Stimulated activated naive CD8-positive, alpha-beta T cell treated with anti-CD3 and anti-CD28 coated beads, Interleukin-15, amount 100 ng/mL, for 72 hours (primary cell): ENCODE results near the gene NRIP2.

ENCODE experiments used
- ATAC-seq: fragments of 150-1000 bp; cut with Tn5 transposase; 2 replicates; pipeline ENCODE4 v1.10.0; 2021; ENCODE audit warnings: mild to moderate bottlenecking, moderate library complexity
- DNase-seq, 2 donors: peaks; one replicate each; pipeline ENCODE4 v3.0.0; 2021 to 2022
- H3K27ac Mint-ChIP-seq, 2 donors: one replicate each; pipeline ENCODE4 v1.8.0; 2022; ENCODE audit warnings: mild to moderate bottlenecking in 2 of 2, mixed read lengths in 2 of 2, moderate library complexity in 2 of 2
- H3K27me3 Mint-ChIP-seq: one replicate; pipeline ENCODE4 v1.8.0; 2022; ENCODE audit warnings: mixed read lengths
- H3K4me1 Mint-ChIP-seq: one replicate; pipeline ENCODE4 v1.8.0; 2022; ENCODE audit warnings: mild to moderate bottlenecking, mixed read lengths
- H3K4me3 Mint-ChIP-seq, 2 donors: one replicate each; pipeline ENCODE4 v1.8.0; 2022; ENCODE audit warnings: mild to moderate bottlenecking in 2 of 2, mixed read lengths in 2 of 2, moderate library complexity in 1 of 2
- H3K9me3 Mint-ChIP-seq, 2 donors: one replicate each; pipeline ENCODE4 v1.8.0; 2022; ENCODE audit warnings: mixed read lengths in 2 of 2

The NRIP2 gene

DNA sequence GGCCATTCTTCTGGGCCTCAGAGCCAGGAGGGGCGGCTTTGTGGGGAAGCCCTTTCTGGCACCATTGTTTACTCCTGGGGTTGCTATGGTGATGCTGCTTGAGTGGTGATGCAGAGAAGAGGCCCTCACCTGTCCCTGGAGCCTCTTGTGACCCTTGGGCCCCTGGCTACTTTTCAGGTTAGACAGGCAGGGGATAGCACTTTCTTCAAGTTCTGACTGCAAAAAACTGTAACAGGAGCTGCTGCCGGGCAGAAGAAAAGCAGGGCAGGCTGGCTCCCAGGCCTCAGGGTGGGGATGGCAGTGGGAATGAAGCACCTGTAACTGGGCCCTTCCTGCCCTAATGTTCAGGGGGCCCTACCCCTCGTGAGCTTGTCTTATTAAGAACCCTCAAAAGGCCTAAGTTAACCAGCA is 22.2 kb upstream of the NRIP2 start, which contains the start of gene TEX52:
Gene TEX52, minus strand, starts transcription at position 19 of the 411 bp plus-strand sequence. Its CDS starts 13 bp downstream, at position 6.
- Mint-ChIP-seq H3K9me3 (no peaks in the 10 kb centered on the region), H3K4me1 (no peaks in the 10 kb centered on the region), H3K27ac (peak within 1 kb of the TSS; percentile 54 to 83), H3K4me3 (no peak within 1 kb of the TSS), H3K27me3 (no peaks in the 10 kb centered on the region)
- ATAC-seq: peak; percentile 7
- DNase-seq: no peak

DNA sequence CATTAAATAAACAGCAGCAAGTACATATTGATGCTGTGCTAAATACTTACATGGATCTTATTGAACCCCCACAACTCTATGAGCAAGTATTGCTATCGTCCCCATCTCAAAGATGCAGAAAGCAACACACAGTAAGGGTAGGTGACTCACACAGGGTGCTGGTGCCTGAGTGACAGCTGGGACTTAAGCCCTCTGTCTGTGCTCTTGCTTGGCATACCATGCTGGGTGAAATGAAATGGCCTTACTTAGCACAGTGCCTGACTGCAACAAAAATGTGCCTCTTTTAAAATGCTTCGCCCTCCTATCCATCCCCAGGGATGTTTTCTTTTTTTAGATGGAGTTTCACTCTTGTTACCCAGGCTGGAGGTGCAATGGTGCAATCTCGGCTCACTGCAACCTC is 21.2 kb upstream of the NRIP2 start:
- no peak for DNase-seq
- Mint-ChIP-seq H3K9me3 (no peaks in the 10 kb centered on the region), H3K4me1 (no peaks in the 10 kb centered on the region), H3K27ac (peak overlapping the region; percentile 4 to 83), H3K27me3 (no peaks in the 10 kb centered on the region), H3K4me3 (no peak overlapping the region)
- ATAC-seq: peak; percentile 49

GRCh38 chr12:2855546-2855945 is 20.7 kb upstream of the NRIP2 start:
- Mint-ChIP-seq H3K4me3 (no peak overlapping the region), H3K4me1 (no peaks in the 10 kb centered on the region), H3K9me3 (no peaks in the 10 kb centered on the region), H3K27ac (peak overlapping the region in 1 of 2 donors; percentile 83), H3K27me3 (no peaks in the 10 kb centered on the region)
- ATAC-seq: no peak
- DNase-seq: no peak

GRCh38 chr12:2854669-2855453 is 20.0 kb upstream of the NRIP2 start:
- no peak for ATAC-seq
- Mint-ChIP-seq H3K9me3 (no peaks in the 10 kb centered on the region), H3K27me3 (no peaks in the 10 kb centered on the region), H3K27ac (peak overlapping the region in 1 of 2 donors; percentile 56), H3K4me3 (no peak overlapping the region), H3K4me1 (no peaks in the 10 kb centered on the region)
- no peak for DNase-seq

GRCh38 chr12:2853626-2854025 is 18.8 kb upstream of the NRIP2 start:
- Mint-ChIP-seq H3K27ac (peak overlapping the region in 1 of 2 donors; percentile 96), H3K4me1 (peaks cover 5% of the 10 kb centered on the region), H3K4me3 (no peak overlapping the region), H3K9me3 (no peaks in the 10 kb centered on the region), H3K27me3 (no peaks in the 10 kb centered on the region)
- DNase-seq (peak; percentile 38), ATAC-seq (peak; percentile 56)

- no peaks in the 10 kb centered on the region for H3K9me3 Mint-ChIP-seq
- H3K4me3 Mint-ChIP-seq: no peak overlapping the region
- H3K27ac Mint-ChIP-seq: peak overlapping the region in 1 of 2 donors; percentile 19
- no peaks in the 10 kb centered on the region for H3K27me3 Mint-ChIP-seq
- no peak for ATAC-seq
- H3K4me1 Mint-ChIP-seq: peaks cover 5% of the 10 kb centered on the region
- DNase-seq: no peak
Observed at GRCh38 chr12:2851931-2852330, 17.1 kb upstream of the NRIP2 start.

GRCh38 chr12:2845280-2845679 is 10.4 kb upstream of the NRIP2 start:
- Mint-ChIP-seq H3K4me1 (peaks cover 5% of the 10 kb centered on the region), H3K27ac (no peak overlapping the region), H3K9me3 (no peaks in the 10 kb centered on the region), H3K4me3 (no peak overlapping the region), H3K27me3 (no peaks in the 10 kb centered on the region)
- no peak for DNase-seq
- ATAC-seq: no peak

DNA sequence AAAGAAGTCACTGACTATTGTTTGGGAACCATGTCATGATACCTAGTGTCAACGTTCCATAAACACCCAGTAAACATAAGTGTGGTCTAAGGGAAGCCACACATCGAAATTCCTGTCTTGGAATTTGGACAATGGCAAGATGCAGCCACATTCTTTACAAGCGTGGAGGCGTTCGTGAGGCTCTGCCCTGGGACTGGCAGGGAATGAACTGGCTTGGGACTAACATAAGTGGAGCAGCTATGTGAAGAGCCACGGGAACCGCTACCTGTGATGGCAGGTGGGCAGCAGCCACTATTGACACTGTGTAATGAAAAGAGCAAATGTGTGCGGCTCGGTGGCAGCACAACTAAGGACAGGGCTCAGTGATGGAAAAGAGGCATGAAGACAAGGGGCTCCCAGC is 10.0 kb upstream of the NRIP2 start:
- no peaks in the 10 kb centered on the region for H3K9me3 Mint-ChIP-seq
- no peak overlapping the region for H3K4me3 Mint-ChIP-seq
- peaks cover 5% of the 10 kb centered on the region for H3K4me1 Mint-ChIP-seq
- no peaks in the 10 kb centered on the region for H3K27me3 Mint-ChIP-seq
- ATAC-seq (no peak), DNase-seq (no peak)
- peak overlapping the region; percentile 69 to 84 for H3K27ac Mint-ChIP-seq

DNA sequence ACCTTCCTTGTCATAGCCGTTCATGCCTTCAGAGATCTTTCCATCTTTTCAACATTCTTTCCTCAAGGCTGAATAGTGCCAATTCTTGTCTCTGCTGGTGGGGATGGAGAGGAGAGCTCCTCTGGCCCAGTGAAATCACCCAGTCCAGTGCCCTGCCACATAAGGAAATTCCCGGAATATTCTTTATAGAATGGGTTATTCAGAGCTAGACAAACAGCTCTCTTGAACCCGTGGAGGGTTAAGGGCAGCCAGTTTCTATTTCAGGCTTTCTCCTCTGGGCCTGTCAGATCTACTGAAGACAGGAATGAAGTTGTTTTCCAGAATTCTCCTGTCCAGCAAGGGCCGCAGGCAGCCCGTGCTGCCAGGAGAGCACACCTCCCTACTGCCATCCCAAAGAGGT is 8.1 kb upstream of the NRIP2 start:
- Mint-ChIP-seq H3K4me1 (no peaks in the 10 kb centered on the region), H3K4me3 (no peak overlapping the region), H3K9me3 (no peaks in the 10 kb centered on the region), H3K27me3 (no peaks in the 10 kb centered on the region), H3K27ac (no peak overlapping the region)
- ATAC-seq (no peak), DNase-seq (no peak)

GRCh38 chr12:2841056-2841650 is 6.3 kb upstream of the NRIP2 start:
- H3K9me3 Mint-ChIP-seq: no peaks in the 10 kb centered on the region
- H3K27ac Mint-ChIP-seq: no peak overlapping the region

GRCh38 chr12:2836574-2836973 is 1.7 kb upstream of the NRIP2 start:
- H3K27ac Mint-ChIP-seq: no peak overlapping the region
- DNase-seq (no peak), ATAC-seq (no peak)
- peaks cover 16% of the 10 kb centered on the region for H3K4me1 Mint-ChIP-seq
- H3K4me3 Mint-ChIP-seq: no peak overlapping the region
- H3K27me3 Mint-ChIP-seq: no peaks in the 10 kb centered on the region
- no peaks in the 10 kb centered on the region for H3K9me3 Mint-ChIP-seq

More at GRCh38 chr12:2841056-2841650, 6.3 kb upstream of the NRIP2 start:
- no peak for DNase-seq
- ATAC-seq: no peak
- no peaks in the 10 kb centered on the region for H3K27me3 Mint-ChIP-seq
- no peaks in the 10 kb centered on the region for H3K4me1 Mint-ChIP-seq
- H3K4me3 Mint-ChIP-seq: no peak overlapping the region

- H3K27me3 Mint-ChIP-seq: no peaks in the 10 kb centered on the region
- peak overlapping the region in 1 of 2 donors; percentile 83 for H3K27ac Mint-ChIP-seq
- H3K9me3 Mint-ChIP-seq: no peaks in the 10 kb centered on the region
- H3K4me3 Mint-ChIP-seq: no peak overlapping the region
- H3K4me1 Mint-ChIP-seq: peaks cover 16% of the 10 kb centered on the region
- ATAC-seq (no peak), DNase-seq (no peak)
Observed at GRCh38 chr12:2835691-2836403, 1.0 kb upstream of the NRIP2 start.

- H3K4me3 Mint-ChIP-seq: no peak overlapping the region
- DNase-seq: no peak
- H3K27me3 Mint-ChIP-seq: no peaks in the 10 kb centered on the region
- H3K4me1 Mint-ChIP-seq: peaks cover 16% of the 10 kb centered on the region
- H3K9me3 Mint-ChIP-seq: no peaks in the 10 kb centered on the region
- ATAC-seq: no peak
- H3K27ac Mint-ChIP-seq: peak overlapping the region in 1 of 2 donors; percentile 86
Observed at GRCh38 chr12:2833810-2834209, 1.0 kb downstream of the NRIP2 start.

- Mint-ChIP-seq H3K4me3 (no peak overlapping the region), H3K27ac (peak overlapping the region in 1 of 2 donors; percentile 46), H3K9me3 (no peaks in the 10 kb centered on the region), H3K27me3 (no peaks in the 10 kb centered on the region), H3K4me1 (peaks cover 16% of the 10 kb centered on the region)
- ATAC-seq (no peak), DNase-seq (no peak)
Observed at GRCh38 chr12:2833327-2833726, 1.5 kb downstream of the NRIP2 start.

DNA sequence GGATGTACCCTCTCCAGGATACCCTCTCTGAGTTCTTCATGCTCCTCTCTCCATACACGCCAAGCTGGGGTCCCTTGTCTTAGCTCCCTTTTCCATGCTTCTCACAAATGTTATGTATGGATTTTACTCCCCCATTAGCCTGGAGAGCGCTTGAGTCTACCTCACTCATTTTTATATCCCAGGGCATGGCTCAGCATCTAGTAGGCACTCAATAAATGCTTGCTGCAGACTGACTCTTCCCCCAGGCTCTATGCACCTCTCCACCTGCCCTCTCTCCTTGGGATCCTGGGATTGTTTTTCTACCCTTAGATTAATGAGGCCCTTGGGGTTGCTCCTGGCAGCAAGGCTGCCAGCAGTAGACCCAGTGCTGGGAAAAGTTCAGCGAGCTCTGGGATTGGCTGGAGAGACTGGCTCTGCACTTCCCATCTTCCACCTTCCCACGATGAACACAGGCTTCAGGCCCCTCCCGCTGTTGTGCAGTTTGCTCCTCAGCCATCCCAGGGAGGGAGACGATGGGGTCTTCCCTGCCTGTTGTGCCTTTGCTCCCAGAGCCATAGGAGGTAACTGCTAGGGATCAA is 2.2 kb downstream of the NRIP2 start:
- DNase-seq: no peak
- ATAC-seq: no peak
- peak overlapping the region; percentile 19 to 87 for H3K27ac Mint-ChIP-seq
- no peaks in the 10 kb centered on the region for H3K27me3 Mint-ChIP-seq
- peaks cover 16% of the 10 kb centered on the region for H3K4me1 Mint-ChIP-seq
- H3K4me3 Mint-ChIP-seq: no peak overlapping the region
- H3K9me3 Mint-ChIP-seq: no peaks in the 10 kb centered on the region

DNA sequence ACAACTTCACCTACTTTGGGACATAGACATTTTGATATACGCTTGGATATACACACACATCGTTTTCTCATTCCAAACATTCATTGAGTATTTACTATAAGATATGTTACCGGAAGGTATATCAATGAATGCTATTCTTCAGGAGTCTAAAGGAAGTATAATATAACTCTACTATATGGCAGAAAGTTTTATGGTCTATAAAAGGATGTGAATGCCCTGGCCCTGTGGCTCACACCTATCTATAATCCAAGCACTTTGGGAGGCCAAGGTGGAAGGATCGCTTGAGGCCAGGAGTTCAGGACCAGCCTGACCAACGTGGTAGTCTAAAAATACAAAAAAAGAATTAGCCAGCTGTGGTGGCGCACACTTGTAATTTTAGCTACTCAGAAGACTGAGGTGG is 5.6 kb downstream of the NRIP2 start:
- peaks cover 4% of the 10 kb centered on the region for H3K4me1 Mint-ChIP-seq
- H3K27me3 Mint-ChIP-seq: no peaks in the 10 kb centered on the region
- no peak for DNase-seq
- H3K27ac Mint-ChIP-seq: no peak overlapping the region
- no peak overlapping the region for H3K4me3 Mint-ChIP-seq
- no peak for ATAC-seq
- H3K9me3 Mint-ChIP-seq: no peaks in the 10 kb centered on the region
